Measurements from ENCODE around the gene CDH4.

CDH4 gene

DNA sequence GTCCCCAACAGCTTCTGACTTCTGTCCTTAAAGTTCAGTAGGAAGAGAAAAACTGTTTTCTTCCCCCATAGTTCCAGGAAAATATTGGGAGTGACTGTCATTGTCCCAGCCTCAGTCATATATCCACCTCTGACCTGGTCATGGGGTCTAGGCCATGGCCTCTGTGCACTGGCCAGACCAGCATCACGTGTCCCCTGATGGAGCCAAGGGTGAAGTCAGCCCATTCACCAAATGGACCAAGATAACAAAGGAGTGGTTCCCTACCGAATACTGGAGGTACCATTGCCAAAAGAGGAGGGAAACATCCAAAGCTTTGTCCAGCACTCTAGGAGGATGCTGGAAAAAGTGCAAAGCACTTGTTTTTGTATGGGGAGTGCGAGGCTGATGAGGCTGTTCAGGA, 418.2 kb downstream of the CDH4 start:
- DNase-seq (ENCODE audit: low read depth) = no peak

DNA sequence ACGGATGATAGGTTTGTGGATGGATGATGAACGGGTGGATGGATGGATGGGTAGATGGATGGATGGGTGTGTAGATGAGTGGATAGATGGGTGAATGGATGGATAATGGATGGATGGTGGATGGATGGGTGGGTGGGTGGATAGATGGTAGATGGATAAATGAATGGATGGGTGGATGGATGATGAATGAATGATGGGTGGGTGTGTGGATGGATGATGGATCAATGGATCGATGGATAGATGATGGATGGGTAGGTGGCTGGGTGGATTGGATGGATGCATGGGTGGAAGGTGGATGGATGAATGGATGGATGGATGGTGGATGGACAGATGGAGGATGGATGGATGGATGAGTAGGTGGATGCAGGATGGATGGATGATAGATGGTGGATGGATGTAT, 419.5 kb downstream of the CDH4 start:
- DNase-seq (ENCODE audit: low read depth) = no peak

- no peak for DNase-seq (ENCODE audit: low read depth)
These were observed 421.2 kb downstream of the CDH4 start for GRCh38 chr20:61673152-61673847.

GRCh38 chr20:61674121-61674520, 422.1 kb downstream of the CDH4 start:
- DNase-seq (ENCODE audit: low read depth) = no peak

DNA sequence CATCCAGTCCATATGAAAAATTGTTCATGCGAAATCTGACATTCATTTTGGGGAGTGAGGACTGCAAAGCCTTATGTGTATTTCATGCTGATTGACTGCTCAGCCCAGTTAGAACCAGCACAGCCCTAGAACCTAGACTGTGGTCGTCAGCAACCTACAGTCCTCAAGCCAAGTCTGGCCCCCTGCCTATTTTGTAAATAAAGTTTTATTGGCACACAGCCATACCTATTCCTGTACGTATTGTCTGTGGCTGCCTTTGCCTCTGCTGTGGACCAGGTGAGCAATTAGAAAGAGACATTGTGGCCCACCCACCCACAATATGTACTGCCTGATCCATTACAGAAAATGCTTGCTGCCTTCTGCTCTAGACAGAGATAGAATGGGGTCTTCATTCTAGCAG, 422.6 kb downstream of the CDH4 start:
- no peak for DNase-seq (ENCODE audit: low read depth)

DNA sequence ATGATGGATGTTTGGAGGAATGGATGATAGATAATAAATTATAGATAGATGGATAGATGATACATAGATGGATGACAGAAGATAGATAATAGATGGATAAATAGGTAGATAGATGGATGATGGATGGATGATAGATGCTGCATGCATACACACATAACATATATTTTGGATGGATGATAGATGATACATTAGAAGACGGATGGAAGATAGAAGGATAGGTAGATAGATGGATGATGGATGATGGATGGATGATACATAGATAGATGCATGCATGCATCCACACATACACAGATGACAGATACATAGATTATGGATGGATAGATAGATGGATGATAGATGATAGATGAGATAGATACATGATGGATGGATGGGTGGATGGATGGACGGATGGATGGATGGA, 425.9 kb downstream of the CDH4 start:
- DNase-seq (ENCODE audit: low read depth) = no peak

GRCh38 chr20:61678437-61678836, 426.4 kb downstream of the CDH4 start:
- no peak for DNase-seq (ENCODE audit: low read depth)

DNA sequence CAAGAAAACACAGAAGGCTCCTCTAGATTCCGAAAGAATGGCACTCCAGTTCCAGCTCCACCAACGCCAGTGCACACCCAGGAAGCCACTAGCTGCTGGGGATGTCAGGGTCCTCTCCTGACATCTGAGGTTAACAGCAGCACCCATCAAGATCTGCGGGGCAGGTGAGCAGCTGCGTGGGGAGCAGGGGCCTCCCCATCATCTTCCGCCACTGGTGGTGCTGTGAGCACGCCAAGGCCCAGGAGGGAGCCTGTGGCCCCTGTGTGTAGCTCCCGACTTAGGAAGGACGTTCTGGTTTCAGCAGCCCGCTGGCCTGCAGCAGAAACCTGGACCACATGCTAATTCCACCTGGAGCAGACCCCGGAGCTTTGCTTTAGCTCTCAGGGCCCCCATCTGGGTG, 427.4 kb downstream of the CDH4 start:
- no peak for DNase-seq (ENCODE audit: low read depth)

- no peak for DNase-seq (ENCODE audit: low read depth)
These were observed 428.0 kb downstream of the CDH4 start for GRCh38 chr20:61680096-61680495.

DNA sequence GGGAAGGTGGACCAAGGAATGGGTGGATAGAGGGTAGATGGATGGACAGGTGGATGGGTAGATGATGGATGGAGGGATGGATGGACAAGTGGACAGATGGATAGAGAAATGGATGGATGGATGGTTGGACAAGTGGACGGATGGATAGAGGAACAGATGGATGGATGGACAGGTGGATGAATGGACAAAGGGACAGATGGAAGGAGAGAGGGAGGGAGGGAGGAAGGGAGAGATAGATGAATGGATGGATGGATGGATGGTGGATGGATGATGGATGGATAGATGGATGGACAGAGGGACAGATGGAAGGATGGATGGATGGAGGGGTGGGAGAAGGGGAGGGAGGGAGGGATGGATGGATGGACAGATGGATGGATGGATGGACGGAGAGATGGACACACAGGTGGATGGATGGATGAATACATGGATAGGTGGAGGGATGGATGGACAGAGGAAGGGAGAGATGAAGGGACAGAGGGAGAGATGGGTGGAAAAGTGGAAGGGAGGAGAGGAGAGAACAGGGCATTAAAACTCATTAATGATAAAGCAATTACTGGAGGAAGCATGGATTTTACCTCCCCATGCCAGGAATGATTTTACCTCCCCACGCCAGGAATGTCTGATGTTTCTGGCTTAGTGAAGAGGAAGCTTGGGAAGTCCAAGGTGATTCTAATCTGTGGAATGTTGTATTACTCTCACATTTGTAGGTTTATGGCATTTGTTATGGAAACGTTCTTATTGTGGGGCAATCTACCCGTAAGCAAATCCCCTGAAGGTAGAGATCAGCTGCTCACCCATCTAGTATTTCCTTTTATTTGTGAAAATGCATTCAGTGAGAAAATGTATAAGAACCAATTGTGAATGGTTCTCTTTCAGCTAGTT, 430.3 kb downstream of the CDH4 start:
- peak; percentile 9 for DNase-seq (ENCODE audit: low read depth)

DNA sequence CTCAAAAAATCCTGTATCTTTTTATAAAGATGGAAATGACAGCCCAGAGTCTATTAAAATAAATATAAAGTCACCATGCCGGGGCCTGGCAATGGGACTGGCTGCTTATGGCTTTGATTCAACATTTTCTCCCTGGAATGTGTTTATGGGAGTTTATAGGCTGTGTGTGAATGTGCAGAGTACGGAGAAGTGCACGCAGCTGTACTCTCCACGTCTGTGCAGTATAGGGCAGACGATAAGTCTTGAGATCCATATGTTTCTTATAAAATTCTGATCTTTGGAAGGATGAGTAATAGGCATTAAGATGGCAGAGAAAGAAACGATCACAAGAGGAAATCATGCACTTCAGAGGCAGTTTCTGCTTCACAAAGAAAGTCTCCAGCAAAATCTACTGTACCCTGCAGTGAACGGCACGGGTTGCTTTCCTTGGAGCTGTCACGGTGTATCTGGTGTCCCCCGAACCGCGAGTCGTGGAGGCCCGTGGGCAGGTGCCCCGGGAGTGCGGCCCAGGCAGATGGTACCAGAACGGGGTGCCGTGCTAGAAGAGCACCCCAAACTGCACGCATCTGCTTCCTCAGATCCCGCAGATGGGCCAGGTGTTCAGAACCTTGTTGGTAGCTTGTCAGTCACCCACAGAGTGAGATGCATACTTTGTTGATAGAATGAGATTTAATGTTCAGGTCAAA, 431.1 kb downstream of the CDH4 start:
- peak; percentile 50 for DNase-seq (ENCODE audit: low read depth)

GRCh38 chr20:61683721-61684120, 431.7 kb downstream of the CDH4 start:
- DNase-seq (ENCODE audit: low read depth) = no peak

DNA sequence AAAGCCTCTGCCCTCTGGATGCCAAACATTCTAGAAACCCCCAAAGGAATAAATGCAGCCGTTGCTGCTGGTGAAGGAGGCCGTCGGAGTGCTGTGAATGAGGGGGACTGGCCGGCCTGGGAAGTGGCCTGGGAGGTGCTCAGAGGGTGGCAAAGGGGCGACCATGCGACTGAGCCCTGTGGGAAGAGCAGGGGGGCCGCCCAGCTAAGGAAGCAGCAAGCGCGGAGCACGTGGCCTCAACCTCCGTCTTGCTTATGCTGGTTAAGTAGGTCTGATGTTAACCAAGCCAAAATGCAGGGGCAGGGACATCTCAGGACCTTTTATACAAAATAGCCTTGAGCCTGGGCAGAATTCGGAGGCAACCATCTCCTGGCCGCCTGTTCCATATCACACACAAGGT, 432.1 kb downstream of the CDH4 start:
- DNase-seq (ENCODE audit: low read depth) = no peak

- no peak for DNase-seq (ENCODE audit: low read depth)
These were observed 432.6 kb downstream of the CDH4 start for GRCh38 chr20:61684583-61685235.

DNA sequence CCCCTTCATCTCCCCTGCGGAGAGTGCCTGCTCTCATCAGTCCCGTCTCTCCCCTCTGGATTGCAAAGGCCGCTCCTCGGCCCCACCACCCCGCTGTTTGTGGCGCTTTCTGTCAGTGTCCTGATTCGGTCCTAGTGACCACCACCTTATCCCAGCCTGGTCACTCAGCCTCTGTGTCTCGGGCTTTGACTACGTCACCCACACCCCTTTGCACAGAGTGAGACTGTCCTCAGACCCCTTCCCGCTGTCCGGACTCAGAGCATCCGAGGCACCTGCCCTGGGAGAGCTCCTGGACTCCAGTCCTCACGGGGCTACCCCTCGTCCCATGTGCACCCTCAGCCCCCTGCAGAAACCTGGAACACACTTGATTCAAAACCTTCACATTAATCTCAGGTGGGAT, 433.4 kb downstream of the CDH4 start:
- DNase-seq (ENCODE audit: low read depth) = no peak

DNA sequence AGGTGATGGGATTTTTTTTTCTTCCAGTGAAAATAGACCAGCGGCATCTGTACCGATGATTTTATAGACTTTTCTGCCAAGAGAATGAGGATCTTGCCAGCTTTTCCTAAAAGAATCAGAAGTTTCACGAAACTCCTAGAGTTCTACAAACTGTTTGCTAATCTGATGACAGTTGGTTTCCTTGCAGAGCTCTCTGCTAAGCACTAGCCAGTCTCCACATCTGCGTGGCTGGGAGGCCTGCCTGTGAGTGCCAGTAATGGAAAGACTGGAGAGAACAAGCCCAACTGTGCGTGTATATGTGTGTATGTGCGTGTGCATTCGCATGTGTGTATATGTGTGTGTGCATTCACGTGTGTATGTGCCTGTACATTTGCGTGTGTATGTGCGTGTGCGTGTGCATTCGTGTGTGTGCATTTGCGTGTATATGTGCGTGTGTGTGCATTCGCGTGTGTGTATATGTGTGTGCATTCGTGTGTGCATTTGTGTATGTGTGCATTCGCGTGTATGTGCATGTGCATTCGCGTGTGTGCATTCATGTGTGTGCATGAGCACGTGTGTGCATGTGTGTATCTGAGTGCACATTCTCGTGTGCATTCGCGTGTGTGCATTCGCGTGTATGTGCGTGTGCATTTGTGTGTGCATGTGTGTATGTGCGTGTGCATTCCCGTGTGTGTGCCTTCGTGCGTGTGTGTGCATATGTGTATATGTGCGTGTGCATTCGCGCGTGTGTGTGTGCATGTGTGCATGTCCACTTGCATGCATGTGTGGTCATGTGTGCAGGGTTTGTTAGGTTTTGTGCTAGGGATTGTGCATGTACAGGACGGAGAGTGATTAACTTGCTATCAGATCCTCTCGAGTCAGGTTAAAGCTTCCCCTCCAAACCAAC, 434.2 kb downstream of the CDH4 start:
- DNase-seq (ENCODE audit: low read depth) = no peak

GRCh38 chr20:61688411-61688810, 436.4 kb downstream of the CDH4 start:
- no peak for DNase-seq (ENCODE audit: low read depth)

DNA sequence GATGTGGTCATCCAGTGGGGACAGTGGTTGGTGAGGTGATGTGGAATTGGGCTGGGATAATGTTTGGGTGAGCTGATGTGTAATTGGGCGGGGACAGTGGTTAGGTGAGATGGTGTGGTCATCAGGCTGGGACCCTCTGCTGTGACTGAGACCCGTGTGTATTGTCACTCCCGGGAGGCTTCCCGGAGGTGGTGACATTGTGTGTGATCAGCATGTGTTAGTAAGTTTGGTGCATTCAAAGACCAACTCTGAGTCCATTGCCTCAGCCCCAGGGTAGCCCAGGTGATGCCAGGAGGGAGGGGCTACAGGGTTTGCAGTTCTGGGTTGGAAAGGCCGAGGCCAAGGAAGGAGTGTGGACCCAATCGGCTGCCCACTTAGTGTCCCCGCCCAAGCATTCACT, 438.1 kb downstream of the CDH4 start:
- no peak for DNase-seq (ENCODE audit: low read depth)

DNA sequence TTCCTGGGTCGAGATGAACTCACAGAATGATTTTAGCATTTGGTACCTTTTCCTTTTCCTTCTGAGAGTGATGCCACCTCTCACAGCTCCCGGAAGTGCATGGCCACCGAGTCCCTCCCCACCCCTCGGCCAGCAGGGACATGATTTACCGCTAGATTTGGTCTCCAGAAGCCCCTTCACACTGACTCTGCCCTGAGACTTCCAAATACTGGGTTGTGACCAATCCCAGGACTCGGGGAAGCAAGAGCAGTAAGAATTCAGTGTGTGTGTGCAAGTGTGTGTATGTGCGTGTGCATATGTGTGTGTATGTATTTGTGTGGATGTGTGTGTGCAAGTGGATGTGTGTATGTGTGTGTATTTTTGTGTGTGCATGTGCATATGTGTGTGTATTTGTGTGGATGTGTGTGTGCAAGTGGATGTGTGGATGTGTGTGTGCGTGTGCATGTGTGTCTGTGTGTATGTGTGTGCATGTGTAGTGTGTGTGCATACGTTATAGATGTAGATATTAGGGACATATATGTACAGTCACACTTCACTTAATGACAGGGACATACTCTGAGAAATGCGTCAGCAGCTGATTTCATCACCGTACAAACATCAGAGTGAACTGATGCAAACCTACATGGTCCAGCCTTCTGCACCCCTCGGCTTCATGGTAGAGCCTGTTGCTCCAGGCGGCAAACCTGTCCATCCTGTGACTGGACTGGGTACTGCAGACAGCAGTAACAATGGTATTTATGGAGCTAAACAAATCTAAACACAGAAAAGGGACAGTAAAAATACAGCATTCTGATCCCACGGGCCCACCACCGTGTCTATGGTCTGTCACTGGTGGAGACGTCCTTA, 439.2 kb downstream of the CDH4 start:
- no peak for DNase-seq (ENCODE audit: low read depth)

GRCh38 chr20:61691978-61692377, 439.9 kb downstream of the CDH4 start:
- DNase-seq (ENCODE audit: low read depth) = no peak

GRCh38 chr20:61692479-61692878, 440.4 kb downstream of the CDH4 start:
- no peak for DNase-seq (ENCODE audit: low read depth)

Measured in EH (cell line).